ENCODE data around the gene ZNRF3.

The ZNRF3 gene

GRCh38 chr22:29030618-29031226, 147.3 kb downstream of the ZNRF3 start:
- Histone ChIP-seq H3K36me3 (replicated peaks; ENCODE audit: low read depth, low read length) (peaks cover 2% of the 10 kb centered on the region), H3K9ac (ENCODE audit: low read length) (no peak overlapping the region), H3K4me2 (ENCODE audit: low read length) (no peak overlapping the region), H3K9me3 (ENCODE audit: insufficient read depth, low read length) (no peaks in the 10 kb centered on the region), H2AFZ (ENCODE audit: low read depth, low read length) (no peak overlapping the region), H3K79me2 (ENCODE audit: low read length) (no peaks in the 10 kb centered on the region), H3K4me1 (ENCODE audit: low read length) (no peaks in the 10 kb centered on the region), H3K27me3 (ENCODE audit: low read depth, low read length) (no peaks in the 10 kb centered on the region), H3K27ac (ENCODE audit: low read length) (no peak overlapping the region), H3K4me3 (ENCODE audit: low read length) (no peak overlapping the region), H4K20me1 (ENCODE audit: insufficient read depth, low read length) (no peaks in the 10 kb centered on the region; the same call in 1 of the 2 replicates)
- TF ChIP-seq EZH2phosphoT487 (IDR thresholded peaks at IDR 0.05; ENCODE audit: low read depth), result no peak
- no peak for TF ChIP-seq CTCF (IDR thresholded peaks at IDR 0.05; ENCODE audit: low read depth, low read length)

GRCh38 chr22:29031227-29032011, 148.0 kb downstream of the ZNRF3 start:
- H3K27me3 ChIP-seq (ENCODE audit: low read depth, low read length), result no peaks in the 10 kb centered on the region
- no peaks in the 10 kb centered on the region for H3K4me1 ChIP-seq (ENCODE audit: low read length)
- no peaks in the 10 kb centered on the region; the same call in 1 of the 2 replicates for H4K20me1 ChIP-seq (ENCODE audit: insufficient read depth, low read length)
- no peak overlapping the region for H3K27ac ChIP-seq (ENCODE audit: low read length)
- no peak overlapping the region for H2AFZ ChIP-seq (ENCODE audit: low read depth, low read length)
- H3K9ac ChIP-seq (ENCODE audit: low read length), result no peak overlapping the region
- H3K36me3 ChIP-seq (replicated peaks; ENCODE audit: low read depth, low read length), result peaks cover 2% of the 10 kb centered on the region
- H3K4me2 ChIP-seq (ENCODE audit: low read length), result no peak overlapping the region
- no peaks in the 10 kb centered on the region for H3K9me3 ChIP-seq (ENCODE audit: insufficient read depth, low read length)
- H3K4me3 ChIP-seq (ENCODE audit: low read length), result no peak overlapping the region
- H3K79me2 ChIP-seq (ENCODE audit: low read length), result no peaks in the 10 kb centered on the region
- TF ChIP-seq CTCF (IDR thresholded peaks at IDR 0.05; ENCODE audit: low read depth, low read length), result no peak
- no peak for TF ChIP-seq EZH2phosphoT487 (IDR thresholded peaks at IDR 0.05; ENCODE audit: low read depth)

- Histone ChIP-seq H3K4me3 (ENCODE audit: low read length) (no peak overlapping the region), H3K79me2 (ENCODE audit: low read length) (no peaks in the 10 kb centered on the region), H3K9me3 (ENCODE audit: insufficient read depth, low read length) (no peaks in the 10 kb centered on the region), H3K9ac (ENCODE audit: low read length) (no peak overlapping the region), H3K27me3 (ENCODE audit: low read depth, low read length) (no peaks in the 10 kb centered on the region), H3K4me1 (ENCODE audit: low read length) (no peaks in the 10 kb centered on the region), H3K27ac (ENCODE audit: low read length) (no peak overlapping the region), H4K20me1 (ENCODE audit: insufficient read depth, low read length) (no peaks in the 10 kb centered on the region; the same call in 1 of the 2 replicates), H3K36me3 (replicated peaks; ENCODE audit: low read depth, low read length) (no peaks in the 10 kb centered on the region), H2AFZ (ENCODE audit: low read depth, low read length) (no peak overlapping the region), H3K4me2 (ENCODE audit: low read length) (no peak overlapping the region)
- TF ChIP-seq EZH2phosphoT487 (IDR thresholded peaks at IDR 0.05; ENCODE audit: low read depth) (no peak), CTCF (IDR thresholded peaks at IDR 0.05; ENCODE audit: low read depth, low read length) (no peak)
Observed at GRCh38 chr22:29032014-29032475, 148.7 kb downstream of the ZNRF3 start.

GRCh38 chr22:29032584-29032983, 149.2 kb downstream of the ZNRF3 start:
- no peaks in the 10 kb centered on the region for H3K79me2 ChIP-seq (ENCODE audit: low read length)
- no peak for TF ChIP-seq EZH2phosphoT487 (IDR thresholded peaks at IDR 0.05; ENCODE audit: low read depth)
- TF ChIP-seq CTCF (IDR thresholded peaks at IDR 0.05; ENCODE audit: low read depth, low read length), result no peak
- H3K9ac ChIP-seq (ENCODE audit: low read length), result no peak overlapping the region
- H3K36me3 ChIP-seq (replicated peaks; ENCODE audit: low read depth, low read length), result no peaks in the 10 kb centered on the region
- H2AFZ ChIP-seq (ENCODE audit: low read depth, low read length), result no peak overlapping the region
- H3K27me3 ChIP-seq (ENCODE audit: low read depth, low read length), result no peaks in the 10 kb centered on the region
- H4K20me1 ChIP-seq (ENCODE audit: insufficient read depth, low read length), result no peaks in the 10 kb centered on the region; the same call in 1 of the 2 replicates
- no peak overlapping the region for H3K4me2 ChIP-seq (ENCODE audit: low read length)
- H3K4me3 ChIP-seq (ENCODE audit: low read length), result no peak overlapping the region
- no peaks in the 10 kb centered on the region for H3K9me3 ChIP-seq (ENCODE audit: insufficient read depth, low read length)
- no peaks in the 10 kb centered on the region for H3K4me1 ChIP-seq (ENCODE audit: low read length)
- no peak overlapping the region for H3K27ac ChIP-seq (ENCODE audit: low read length)
